HuH-7 (cell line): ENCODE results near the gene MAGI2.
"Not testable (repeated sequence)": the region's sequence is repeated elsewhere in the genome, so short reads cannot be mapped to it uniquely, and the experiment has no call there.

Experiments
- DNase-seq: peaks from one replicate; pipeline ENCODE4 v3.0.0; 2011; ENCODE audit warnings: low spot score

Gene MAGI2

DNA sequence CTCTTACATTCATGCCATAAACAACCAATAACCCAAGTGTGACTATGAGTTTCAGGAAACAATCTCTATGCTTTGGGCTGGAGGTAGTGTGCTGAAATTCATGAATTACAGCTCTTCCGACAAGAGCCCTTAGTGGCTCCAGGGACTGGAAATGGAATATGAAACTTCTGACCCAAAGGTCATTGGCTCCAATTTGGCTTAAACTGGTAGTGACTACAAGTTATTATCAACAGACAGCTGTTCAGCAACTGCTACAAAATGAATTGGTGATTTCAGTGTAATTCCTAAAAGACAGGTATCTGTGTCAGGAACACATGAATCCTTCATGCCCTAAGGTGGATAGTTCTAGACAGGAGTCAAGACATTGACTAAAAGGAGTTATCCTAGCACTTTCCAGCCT is 909.5 kb downstream of the MAGI2 start:
- no peak for DNase-seq

DNA sequence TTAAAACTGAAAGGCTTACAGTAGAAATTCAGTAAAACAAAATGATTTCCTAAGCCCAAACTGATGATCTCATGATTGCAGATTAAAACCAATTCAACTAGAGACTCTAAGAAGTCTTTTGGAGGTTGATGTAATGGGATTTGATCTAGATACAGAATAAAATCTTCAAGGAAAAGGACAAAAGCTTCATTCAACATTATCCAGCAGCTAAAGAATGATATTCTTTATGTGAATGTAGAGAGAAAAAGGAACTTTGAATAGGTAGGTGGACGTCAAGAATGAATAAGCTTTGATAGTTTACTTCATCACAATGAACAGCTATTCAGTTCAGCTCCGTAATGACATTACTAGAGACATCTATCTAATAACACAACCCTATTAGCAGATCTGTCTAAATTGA is 910.5 kb downstream of the MAGI2 start:
- no peak for DNase-seq

DNA sequence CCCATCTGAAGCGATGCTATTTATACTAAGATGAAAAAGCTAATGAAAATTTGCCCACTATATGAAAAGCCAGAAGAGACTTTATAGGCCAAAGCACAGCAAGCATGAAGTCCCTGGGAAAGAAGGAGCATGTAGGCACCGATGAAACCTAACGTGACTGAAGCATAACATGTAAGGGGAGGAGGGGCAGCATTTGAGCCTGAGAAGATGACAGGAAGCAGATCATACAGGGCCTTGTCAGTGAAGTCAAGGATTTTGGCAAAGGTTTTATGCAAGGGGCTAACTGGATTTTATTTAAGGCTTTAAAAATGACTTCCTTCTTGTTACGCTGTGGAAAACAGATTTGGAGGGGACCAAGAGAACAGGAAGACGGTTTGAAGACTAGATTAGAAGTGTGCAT is 910.9 kb downstream of the MAGI2 start:
- no peak for DNase-seq

DNA sequence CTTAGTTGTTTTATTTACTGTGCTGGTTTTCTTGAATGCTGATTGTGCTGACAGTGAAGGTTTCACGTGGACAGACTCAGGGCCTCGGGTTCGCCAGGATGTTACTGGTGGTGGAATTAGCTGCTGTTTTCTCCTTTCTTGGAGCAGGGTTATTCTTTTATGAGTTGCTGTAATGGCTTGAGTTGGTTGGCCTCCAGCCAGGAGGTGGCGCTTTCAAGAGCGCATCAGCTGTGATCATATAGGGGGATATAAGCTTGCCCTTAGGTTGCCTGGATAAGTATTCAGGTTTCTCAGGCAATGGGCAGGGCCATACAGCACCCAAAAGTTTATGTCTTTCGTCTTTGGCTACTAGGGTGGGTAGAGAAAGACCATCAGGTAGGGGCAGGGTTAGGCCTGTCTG is 913.6 kb downstream of the MAGI2 start:
- DNase-seq: no peak

DNA sequence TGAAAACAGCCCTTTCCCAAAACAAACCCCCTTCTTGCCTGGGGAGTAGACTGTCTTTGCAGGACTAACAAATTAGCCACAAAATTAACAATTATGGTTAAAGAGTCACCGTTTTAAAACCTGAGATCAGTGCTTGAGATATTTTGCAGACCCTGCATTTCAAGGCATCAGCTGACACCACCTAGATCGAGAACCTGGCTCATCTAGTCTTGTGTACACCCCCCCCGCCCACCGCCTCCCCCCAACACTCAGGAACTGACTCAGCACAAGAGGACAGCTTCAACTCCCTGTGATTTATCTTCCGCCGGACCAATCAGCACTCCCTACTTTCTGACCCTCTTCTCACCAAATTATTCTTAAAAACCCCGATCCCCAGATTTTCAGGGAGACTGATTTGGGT is 917.8 kb downstream of the MAGI2 start:
- DNase-seq: no peak

DNA sequence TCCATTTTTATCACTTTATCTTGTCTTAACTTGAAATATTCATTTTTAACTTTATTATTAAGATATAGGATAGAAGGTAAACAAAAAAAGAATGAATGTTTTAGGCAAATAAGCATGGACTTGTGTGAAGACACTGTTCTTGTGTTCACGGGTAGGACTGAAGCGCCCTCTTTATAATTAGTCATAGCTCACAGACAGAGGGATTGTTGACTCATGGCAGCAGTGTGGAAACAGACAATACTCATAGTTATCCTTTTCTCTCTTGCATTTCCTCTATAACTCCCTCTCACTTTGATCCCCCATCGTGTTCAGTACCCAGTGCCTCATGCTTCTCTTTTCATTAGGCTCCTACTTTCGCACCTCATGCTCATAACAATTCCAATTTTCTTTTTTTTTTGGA is 923.1 kb downstream of the MAGI2 start:
- no peak for DNase-seq

DNA sequence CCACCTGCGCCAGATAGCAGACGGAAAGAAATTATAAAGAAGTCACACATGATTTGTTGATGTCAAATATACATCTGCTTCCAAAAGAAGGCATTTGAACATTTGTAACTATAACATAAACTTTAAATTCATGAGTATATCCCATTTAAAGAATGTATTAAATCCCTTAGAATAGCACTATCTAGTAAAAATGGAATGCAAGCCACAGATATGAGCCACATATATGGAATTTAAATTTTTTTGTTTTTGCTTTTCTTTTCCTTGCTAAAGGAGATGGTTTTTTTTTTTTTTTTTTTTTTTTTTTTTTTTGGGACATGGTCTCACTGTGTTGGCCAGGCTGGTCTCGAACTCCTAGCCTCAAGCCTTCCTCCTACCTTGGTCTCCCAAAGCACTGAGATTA is 924.1 kb downstream of the MAGI2 start:
- DNase-seq: no peak

DNA sequence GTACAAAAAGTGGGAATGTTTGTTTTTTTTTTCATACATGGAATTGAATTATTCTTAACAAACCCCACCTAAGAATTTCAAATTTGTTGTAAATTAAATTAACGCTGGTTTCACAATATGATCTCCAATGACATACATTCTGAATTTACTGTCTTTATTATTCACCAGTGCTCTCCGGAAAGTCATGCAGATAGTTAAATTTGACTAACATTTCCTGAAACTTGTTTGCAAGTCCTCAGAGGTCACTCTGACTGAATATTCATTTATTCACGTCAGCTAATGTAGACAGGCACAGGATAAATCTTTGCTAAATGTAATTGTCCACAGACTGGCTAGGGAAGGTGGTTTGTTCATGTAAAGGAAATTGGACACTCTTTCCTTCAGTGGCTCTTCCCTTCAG is 924.5 kb downstream of the MAGI2 start:
- no peak for DNase-seq

DNA sequence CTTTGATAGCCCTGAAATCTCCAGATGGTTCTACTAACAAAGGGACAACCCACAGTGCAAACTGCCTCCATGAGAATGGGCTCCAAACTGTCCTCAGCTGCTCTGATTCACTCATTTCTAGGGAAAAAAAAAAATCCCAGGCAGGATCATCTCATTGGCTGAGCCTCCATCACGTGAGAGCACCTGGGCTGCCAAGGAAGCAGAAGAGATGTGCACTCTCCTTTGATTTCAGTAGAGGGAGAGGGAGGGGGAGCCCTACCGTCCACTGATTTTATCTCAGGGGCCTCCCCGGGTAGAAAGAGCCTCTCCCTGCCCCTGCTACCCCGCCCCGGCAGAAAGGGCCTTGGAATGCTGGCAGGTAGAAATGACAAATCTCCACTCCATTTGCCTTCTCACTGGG is 929.5 kb downstream of the MAGI2 start:
- no peak for DNase-seq

DNA sequence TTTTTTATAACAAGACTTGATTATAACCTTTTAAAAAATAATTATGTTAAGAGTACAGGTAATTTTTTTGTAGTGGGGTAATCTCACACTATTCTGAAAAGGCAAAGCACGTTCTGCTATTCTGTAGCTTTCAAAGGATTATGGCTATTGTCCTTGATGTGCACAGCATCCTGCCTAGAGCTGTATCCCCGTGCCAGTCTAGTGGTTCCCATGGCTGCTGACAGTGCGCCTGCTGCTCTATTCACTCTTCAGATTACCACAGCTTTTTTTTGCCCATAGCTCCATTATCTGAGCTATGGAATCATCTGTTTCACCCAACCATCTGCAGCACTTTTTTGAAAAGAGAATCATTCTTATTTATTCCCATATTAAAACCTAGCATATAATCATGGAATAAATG is 931.5 kb downstream of the MAGI2 start:
- DNase-seq: no peak

DNA sequence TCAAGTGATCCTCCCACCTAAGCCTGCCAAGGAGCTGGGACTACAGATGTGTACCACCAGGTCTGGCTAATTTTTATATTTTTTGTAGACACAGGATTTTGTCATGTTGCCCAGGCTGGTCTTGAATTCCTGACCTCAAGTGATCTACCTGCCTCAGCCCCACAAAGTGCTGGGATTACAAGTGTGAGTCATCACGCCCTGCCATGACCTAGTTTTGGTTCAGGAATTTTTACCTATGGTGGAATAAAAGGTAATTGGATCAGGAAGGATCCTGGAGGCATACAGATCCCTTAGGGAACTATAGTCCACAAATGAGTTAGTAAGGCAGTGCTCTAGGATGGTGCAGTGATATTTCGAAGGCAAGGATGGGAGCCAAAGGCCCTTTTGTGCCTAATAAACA is 937.0 kb downstream of the MAGI2 start:
- DNase-seq: no peak

DNA sequence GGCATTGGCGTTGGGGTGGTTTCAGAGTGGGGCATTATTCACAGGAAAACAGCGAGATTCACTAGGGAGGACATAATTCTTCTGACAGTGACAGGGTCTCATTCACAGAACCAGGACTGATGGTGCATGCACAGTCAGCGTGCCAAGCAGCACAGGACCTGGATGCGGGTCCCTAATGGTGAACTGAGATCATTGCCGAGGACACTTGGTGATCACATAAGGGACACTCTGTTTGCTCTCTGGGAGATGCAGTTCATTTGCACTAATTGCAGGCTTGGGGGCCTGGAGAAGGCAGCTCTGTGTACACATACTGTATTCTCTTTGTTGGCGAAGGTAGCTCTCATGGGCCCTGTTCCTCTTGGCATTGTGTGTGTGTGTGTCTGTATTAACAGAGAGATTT is 938.8 kb downstream of the MAGI2 start:
- DNase-seq: no peak

DNA sequence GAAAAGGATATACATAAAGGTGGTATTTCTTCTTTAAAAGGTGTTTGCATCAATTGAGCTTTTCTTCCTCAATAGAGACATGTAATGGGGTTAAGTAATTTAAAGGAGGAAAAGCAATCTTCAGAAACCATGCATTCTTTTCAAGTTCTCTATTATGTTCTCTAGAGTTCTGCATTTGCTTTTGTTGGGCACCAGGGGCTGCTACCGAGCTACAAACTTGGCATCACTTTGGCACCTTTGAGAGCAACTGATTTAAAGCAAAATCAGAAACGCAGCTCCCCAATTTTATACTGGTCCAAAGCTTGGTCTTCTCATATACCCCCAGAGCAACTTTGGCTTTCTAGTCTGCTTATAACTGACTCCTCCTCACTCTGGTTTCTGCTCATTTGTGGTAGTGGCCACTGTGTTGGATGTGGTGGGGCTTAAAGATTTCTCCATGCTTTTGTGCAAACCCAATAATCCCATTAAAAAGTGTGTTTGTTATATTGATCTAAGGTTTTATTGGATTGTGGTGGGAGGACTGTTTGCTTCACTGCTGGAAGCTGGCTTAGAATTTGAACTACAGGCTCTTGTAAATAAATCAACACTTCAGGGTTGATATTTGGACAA is 942.8 kb downstream of the MAGI2 start:
- no peak for DNase-seq

DNA sequence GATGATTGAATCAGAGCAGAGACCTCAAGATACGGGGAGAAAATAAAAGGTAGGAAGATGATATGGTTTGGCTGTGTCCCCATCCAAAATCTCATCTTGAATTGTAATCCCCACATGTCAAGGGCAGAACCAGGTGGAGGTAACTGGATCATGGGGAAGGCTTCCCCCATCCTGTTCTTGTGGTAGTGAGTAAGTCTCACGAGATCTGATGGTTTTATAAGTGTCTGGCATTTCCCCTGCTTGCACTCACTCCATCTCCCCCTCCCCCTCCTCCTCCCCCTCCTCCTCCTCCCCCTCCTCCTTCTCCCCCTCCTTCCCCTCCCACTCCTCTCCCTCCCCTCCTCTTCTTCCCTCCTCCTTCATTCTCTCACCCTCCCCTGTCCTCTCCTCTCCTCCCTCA is 950.2 kb downstream of the MAGI2 start:
- not testable (repeated sequence) for DNase-seq

DNA sequence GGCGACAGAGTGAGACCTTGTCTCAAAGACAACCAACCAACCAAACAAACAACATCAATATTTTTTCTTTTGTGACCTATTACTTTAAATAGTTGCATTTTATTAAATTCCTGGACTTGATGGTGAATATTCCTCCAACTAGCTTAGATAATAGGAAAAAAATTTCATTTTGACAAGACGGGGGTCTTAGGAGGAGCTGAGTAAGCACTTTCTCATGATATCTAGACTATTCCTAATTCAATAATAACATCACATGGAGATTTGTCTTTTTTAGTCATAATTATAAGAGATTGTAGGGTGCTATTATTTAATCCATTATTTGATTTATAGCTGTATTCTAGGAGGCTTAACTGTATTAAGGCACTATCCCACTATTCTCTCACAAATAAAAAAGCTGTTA is 952.4 kb downstream of the MAGI2 start:
- DNase-seq: no peak

DNA sequence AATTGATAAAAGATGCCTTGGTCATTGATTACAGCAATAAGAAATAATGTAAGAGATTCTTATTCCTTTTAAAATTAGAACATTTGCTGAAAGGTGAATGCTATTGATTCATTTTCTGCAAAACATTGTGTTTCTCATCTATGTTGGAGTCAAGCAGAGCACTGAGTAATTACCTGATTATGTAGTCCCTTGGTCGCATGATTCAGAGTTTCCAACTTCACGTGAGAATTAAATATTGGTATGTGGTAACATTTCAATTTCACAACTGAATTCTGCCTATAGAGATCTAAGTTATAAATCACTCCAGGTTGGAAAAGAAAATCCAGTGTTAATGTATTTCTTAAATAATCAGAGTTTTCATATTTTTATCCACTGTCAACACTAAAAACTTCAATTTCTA is 953.5 kb downstream of the MAGI2 start:
- DNase-seq: no peak

DNA sequence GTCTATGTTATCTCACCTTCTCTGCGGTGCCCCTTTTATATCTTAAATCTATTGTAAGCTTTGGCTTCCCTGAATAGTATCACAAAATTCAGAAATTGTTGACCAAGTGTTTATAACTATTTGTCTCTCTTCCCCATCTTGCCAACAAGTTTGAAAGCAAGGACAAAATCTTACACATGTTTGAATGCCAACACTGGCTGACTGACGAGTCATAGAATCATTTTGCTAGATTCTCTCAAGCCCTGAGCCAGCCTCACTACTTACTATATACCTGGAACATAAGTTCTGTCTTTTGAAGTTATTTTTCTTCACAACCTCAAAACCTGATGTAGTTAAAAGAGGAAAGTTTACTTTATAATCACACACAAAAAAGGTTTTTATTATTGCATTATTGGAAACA is 954.2 kb downstream of the MAGI2 start:
- no peak for DNase-seq

DNA sequence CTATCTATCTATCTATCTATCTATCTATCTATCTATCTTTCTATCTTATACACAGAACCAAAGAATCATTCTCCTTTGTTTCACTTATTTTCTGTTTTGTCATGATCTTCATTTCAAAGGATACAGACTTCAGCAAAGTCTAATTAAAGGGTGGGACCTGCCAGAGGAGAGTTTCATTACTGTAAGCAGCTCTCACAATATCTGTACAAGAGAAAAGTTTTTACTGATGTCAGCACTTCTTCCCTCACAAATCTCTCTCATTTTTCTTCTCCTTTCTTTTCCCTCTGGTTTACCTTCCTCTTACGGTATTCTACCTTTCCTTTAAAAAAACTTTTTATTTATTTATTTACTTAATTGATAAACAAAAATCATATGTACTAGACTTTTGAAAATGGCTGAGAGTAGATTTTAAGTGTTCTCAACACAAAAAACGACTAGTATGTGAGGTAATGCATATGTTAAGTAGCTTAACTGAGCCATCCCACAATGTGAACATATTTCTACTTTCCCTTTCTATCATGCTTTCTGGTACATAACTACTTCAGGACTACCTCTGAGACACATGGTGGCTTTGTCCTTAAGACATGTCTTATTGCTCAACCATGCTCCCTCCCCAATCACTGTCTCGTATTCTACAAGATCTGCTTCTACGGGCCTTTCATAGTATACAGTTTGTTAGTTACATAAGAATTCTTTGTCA is 955.6 kb downstream of the MAGI2 start:
- no peak for DNase-seq

DNA sequence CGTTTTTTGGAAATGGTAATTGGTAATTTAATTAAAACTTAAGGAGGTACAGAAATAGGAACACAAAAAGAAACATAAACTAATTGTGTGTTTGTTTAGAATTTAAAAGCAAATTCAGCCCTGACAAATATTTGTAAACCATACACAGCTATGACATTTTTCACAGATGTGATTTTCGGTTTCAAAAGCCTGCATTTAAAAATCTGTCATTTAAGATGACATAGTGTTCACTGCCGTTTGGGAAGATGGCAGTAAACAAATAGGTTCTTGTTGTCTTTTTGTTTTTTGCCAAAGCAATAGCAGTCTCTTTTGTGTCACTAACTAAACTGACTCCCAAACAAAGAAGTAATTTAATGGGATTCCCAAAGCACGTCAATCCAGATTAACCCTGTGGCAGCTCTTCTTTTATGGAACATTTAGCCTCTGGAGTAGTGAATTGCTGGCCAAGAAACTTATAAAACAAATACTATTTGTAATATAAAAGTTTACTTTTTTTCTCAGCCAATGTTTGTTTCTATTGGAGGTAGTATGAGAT is 957.3 kb downstream of the MAGI2 start:
- no peak for DNase-seq

DNA sequence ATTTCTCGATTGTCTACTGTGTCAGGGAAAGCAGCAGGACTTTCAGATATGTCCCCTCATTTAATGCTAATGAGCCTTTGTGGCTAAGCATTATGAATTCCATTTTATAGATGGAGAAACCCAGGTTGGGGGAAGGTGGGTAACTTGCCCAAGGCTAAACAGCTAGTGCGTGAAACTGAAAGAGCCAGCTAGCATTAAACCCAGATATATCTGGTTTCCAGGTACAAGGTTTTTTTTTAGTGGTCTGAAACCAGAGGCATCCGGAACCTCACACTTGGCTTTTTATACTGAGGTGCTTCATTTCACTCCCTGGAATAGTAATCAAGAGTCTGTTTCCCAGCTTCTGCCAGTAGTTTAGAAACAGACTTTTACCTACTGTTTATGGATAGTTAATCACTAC is 960.1 kb downstream of the MAGI2 start:
- no peak for DNase-seq

DNA sequence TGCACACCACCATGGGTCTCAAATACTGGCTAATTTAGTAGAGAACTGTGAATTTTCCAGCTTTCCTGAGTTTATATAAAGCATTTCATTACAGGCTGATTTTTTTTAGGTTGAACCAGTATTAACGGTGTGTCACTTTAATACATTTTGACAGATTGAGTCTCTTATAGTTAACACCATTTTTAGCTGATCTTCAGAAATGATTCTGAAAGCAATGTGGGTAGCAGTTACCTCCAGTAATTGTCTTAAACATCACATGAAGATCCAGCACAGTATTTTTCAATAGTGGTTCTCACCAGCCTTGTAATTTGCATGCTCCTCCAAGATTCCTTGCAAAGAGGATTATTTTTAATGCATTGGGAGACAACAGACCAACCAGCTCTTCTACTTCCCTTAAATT is 961.3 kb downstream of the MAGI2 start:
- no peak for DNase-seq

DNA sequence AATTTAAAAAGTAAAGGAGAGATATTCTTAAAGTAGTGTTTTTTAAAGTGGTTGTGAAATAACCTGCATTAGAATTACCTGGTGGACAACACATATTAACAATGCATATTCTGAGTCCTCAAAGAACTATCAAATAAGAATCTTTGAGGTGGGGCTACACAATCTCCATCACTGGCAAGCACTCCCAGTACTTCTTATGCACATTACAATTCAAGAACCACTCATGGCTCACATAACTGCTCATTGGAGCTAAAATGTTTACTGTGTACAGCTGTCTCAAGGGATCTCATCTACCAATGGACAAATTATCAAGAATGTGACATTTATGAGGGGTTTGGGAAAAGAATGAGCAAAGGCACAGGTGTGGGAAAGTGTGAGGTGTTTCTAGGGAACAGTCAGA is 962.9 kb downstream of the MAGI2 start:
- DNase-seq: no peak

DNA sequence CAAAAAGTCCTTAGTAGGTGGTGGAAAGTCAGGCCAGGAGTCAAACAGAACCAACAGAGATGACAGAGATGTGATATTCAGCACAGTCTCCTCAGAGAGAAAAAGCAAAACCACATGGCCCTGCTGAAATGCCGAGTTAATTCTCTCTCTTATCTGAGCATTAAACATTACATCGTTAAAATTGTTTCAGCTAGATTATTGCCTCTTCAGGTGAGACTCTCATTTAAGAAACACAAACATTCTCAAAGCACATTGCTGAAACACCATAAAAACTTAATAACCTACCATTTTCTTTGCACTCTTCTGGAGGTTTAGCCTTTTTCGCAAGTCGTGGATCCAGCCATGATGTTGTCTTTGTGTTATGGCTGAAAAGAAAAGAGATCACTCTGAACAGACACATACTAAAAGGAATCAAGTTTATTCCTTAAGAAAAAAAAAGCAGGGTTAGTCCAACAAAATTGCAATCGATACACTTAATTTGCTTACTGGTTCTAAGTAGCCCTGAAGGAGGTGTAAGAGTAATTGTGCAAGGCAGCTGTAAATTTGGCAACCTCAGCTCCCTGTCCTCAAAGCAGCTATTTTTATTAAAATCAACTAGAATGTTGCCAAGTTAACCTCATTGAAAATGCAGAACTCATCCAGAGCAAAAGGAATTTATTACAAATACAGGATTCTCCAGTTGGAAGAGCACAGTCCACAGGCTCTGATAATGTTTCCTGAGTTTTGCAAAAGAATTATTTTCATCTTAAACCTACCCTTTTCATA is 963.8 kb downstream of the MAGI2 start:
- DNase-seq: no peak
